Stimulated activated CD8-positive, alpha-beta memory T cell treated with anti-CD3 and anti-CD28 coated beads, Interleukin-7, amount 100 ng/mL, for 24 hours (primary cell): ENCODE data around the gene GNG7.
"Not testable (repeated sequence)": the region's sequence is repeated elsewhere in the genome, so short reads cannot be mapped to it uniquely, and the experiment has no call there.

Experiments
- DNase-seq: peaks from one replicate; pipeline ENCODE4 v3.0.0-alpha.2; 2020; ENCODE audit warnings: low read depth

Gene GNG7

GRCh38 chr19:2533686-2534422, 168.6 kb downstream of the GNG7 start:
- DNase-seq, result no peak

- no peak for DNase-seq
Measured at GRCh38 chr19:2533072-2533425, 169.4 kb downstream of the GNG7 start.

GRCh38 chr19:2532252-2533071, 170.0 kb downstream of the GNG7 start:
- no peak for DNase-seq

- not testable (repeated sequence) for DNase-seq
Measured at GRCh38 chr19:2529942-2530341, 172.6 kb downstream of the GNG7 start.

- no peak for DNase-seq
Measured at GRCh38 chr19:2529473-2529918, 173.0 kb downstream of the GNG7 start.

- DNase-seq, result no peak
Measured at GRCh38 chr19:2528675-2529101, 173.8 kb downstream of the GNG7 start.

GRCh38 chr19:2527686-2528085, 174.8 kb downstream of the GNG7 start:
- DNase-seq, result no peak

- DNase-seq, result no peak
Measured at GRCh38 chr19:2527171-2527570, 175.3 kb downstream of the GNG7 start.

GRCh38 chr19:2524840-2525723, 177.4 kb downstream of the GNG7 start:
- DNase-seq, result no peak

GRCh38 chr19:2524361-2524839, 178.1 kb downstream of the GNG7 start:
- DNase-seq, result no peak

GRCh38 chr19:2523630-2524311, 178.7 kb downstream of the GNG7 start:
- DNase-seq, result no peak

- DNase-seq, result no peak
Measured at GRCh38 chr19:2519482-2519881, 183.0 kb downstream of the GNG7 start.

GRCh38 chr19:2518856-2519255, 183.6 kb downstream of the GNG7 start:
- DNase-seq, result not testable (repeated sequence)

- no peak for DNase-seq
Measured at GRCh38 chr19:2517881-2518601, 184.5 kb downstream of the GNG7 start.

GRCh38 chr19:2516727-2517126, 185.8 kb downstream of the GNG7 start:
- DNase-seq, result no peak

GRCh38 chr19:2514981-2515518, 187.4 kb downstream of the GNG7 start:
- DNase-seq, result no peak

- no peak for DNase-seq
Measured at GRCh38 chr19:2512523-2513431, 189.7 kb downstream of the GNG7 start.

- no peak for DNase-seq
Measured at GRCh38 chr19:2511991-2512390, 190.5 kb downstream of the GNG7 start.

- no peak for DNase-seq
Measured at GRCh38 chr19:2511570-2511969, 190.9 kb downstream of the GNG7 start.

- DNase-seq, result no peak
Measured at GRCh38 chr19:2509096-2509495, 193.4 kb downstream of the GNG7 start.
